C4-2B (cell line): ENCODE results near the gene ANAPC2.

Experiments used
- H3K27ac ChIP-seq: fragments of 450-650 bp; 2 replicates; pipeline ENCODE4 v1.5.1; 2017
- ZFX ChIP-seq: fragments of 450-650 bp; IDR thresholded peaks from 2 replicates; pipeline ENCODE4 v1.6.1; 2017
- TF ChIP-seq, protein P1 (sequence below): fragments of 450-650 bp; conservative IDR thresholded peaks from 2 replicates; pipeline ENCODE4 v1.5.1; 2017; ENCODE audit warnings: mild to moderate bottlenecking

The ANAPC2 gene

GRCh38 chr9:137157618-137158415 lies 30.5 kb downstream of the ANAPC2 start:
- H3K27ac ChIP-seq: no peak overlapping the region
- TF ChIP-seq ZFX: no peak
- TF ChIP-seq, protein P1, sequence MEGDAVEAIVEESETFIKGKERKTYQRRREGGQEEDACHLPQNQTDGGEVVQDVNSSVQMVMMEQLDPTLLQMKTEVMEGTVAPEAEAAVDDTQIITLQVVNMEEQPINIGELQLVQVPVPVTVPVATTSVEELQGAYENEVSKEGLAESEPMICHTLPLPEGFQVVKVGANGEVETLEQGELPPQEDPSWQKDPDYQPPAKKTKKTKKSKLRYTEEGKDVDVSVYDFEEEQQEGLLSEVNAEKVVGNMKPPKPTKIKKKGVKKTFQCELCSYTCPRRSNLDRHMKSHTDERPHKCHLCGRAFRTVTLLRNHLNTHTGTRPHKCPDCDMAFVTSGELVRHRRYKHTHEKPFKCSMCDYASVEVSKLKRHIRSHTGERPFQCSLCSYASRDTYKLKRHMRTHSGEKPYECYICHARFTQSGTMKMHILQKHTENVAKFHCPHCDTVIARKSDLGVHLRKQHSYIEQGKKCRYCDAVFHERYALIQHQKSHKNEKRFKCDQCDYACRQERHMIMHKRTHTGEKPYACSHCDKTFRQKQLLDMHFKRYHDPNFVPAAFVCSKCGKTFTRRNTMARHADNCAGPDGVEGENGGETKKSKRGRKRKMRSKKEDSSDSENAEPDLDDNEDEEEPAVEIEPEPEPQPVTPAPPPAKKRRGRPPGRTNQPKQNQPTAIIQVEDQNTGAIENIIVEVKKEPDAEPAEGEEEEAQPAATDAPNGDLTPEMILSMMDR: no peak

DNA sequence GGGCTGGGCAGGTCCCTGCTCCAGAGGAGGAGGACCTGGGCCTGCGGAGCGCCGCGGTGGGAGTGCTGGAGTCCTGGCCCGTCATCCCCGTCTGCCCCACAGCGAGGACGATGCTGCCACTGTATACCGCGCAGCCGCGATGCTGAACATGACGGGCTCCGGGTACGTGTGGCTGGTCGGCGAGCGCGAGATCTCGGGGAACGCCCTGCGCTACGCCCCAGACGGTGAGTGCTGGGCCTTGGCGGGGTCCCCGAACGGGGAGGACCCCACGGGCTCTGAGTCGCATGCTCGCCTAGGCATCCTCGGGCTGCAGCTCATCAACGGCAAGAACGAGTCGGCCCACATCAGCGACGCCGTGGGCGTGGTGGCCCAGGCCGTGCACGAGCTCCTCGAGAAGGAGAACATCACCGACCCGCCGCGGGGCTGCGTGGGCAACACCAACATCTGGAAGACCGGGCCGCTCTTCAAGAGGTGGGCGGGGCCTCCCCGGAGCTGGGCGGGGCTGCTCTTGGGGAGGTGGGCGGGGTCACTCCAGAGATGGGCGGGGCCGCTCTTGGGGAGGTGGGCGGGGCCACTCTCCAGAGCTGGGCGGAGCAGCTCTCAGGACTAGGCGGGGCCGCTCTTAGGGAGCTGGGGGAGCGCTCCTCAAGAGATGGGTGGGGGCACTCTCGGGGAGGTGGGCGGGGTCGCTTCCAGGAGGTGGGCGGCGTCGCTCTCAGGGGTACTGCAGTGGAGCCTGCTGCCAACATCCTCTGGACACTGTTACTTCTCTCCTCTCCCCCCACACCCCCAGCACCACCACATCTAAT lies 31.6 kb downstream of the ANAPC2 start:
- no peak overlapping the region for H3K27ac ChIP-seq
- TF ChIP-seq ZFX: no peak

DNA sequence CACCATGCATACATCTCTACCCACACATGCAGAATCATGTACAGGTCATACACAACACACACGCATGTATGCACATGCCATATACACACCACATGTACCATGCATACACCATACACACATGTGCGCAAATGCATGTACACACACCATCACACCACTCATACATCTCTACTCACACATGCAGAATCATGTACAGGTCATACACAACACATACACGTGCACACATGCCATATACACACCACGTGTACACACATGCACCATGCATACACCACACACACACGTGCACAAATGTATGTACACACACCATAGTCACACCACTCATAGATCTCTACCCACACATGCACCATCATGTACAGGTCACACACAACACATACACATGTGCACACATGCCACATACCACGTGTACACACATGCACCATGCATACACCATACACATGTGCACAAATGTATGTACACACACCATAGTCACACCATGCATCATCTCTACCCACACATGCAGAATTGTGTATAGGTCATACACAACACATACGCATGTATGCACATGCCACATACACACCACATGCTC lies 35.4 kb downstream of the ANAPC2 start:
- no peak overlapping the region for H3K27ac ChIP-seq
- TF ChIP-seq, protein P1: no peak
- TF ChIP-seq ZFX: no peak

GRCh38 chr9:137150617-137151457 lies 37.5 kb downstream of the ANAPC2 start:
- H3K27ac ChIP-seq: no peak overlapping the region
- TF ChIP-seq, protein P1: no peak
- no peak for TF ChIP-seq ZFX

GRCh38 chr9:137149942-137150616 lies 38.3 kb downstream of the ANAPC2 start:
- H3K27ac ChIP-seq: peak overlapping the region; percentile 75
- TF ChIP-seq, protein P1: no peak
- TF ChIP-seq ZFX: no peak

DNA sequence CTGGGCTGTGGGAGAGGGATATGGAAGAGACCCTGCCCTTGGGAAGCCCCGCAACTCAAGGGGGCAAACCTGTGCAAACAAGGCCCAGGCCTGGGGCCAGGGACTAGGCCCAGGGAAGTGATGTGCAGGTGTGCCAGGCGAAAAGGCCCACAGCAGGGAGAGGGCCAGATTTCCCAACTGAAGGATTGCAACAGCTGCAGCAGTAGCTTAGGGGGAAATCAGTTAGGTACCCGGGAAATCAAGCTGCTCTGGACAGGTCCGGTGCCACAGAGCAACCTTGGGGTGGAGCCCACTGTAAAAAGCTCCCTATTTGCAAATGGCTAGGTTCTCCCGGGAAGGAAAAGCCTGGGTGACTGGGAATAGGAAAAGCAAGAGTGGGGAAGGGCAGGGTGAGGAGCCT lies 39.0 kb downstream of the ANAPC2 start:
- TF ChIP-seq ZFX: no peak
- TF ChIP-seq, protein P1: no peak
- H3K27ac ChIP-seq: peak overlapping the region; percentile 75

GRCh38 chr9:137148661-137149060 lies 39.7 kb downstream of the ANAPC2 start:
- peak overlapping the region; percentile 75 for H3K27ac ChIP-seq
- TF ChIP-seq ZFX: no peak
- TF ChIP-seq, protein P1: no peak
